ENCODE results near the gene GPR3.

The GPR3 gene, protein sequence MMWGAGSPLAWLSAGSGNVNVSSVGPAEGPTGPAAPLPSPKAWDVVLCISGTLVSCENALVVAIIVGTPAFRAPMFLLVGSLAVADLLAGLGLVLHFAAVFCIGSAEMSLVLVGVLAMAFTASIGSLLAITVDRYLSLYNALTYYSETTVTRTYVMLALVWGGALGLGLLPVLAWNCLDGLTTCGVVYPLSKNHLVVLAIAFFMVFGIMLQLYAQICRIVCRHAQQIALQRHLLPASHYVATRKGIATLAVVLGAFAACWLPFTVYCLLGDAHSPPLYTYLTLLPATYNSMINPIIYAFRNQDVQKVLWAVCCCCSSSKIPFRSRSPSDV

DNA sequence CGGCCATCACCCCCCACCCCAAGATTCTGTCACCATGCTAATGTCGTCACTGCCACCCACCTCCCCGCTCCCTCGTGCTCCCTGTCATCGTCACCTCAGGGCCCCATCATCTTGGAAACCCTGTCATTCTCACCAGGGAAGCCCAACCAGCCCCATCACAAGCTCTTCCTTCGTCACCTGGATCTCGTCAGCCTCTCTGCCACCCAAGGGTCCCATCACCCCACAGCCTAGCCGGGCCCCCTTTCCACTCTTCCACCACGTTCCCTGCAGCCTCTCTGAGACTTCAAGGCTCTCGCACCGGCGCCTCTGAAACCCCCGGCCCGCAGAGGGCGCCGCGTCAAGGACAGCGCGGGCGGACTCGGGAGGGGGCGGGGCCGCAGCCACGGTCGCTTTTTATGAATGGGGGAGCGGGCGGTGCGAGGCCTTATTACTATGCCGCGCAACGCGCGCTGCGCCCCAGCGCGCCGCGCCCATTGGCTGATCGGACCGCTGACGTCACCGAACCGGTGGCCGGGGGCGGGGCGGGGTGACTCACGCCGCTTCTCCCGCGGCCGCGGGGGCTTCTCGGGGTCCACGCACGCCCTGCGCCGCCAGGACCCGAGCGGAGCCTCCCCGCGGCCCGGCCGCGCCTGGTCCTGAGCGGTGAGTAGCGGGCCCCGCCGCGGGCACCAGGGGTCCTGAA is at the start of gene GPR3:
TSS of gene GPR3 (plus strand) at position 527 of the 682 bp plus-strand sequence. CDS start 1,177 bp downstream, outside the sequence.
- Histone ChIP-seq H3K4me3 (ENCODE audit: low read depth in 1 of 2, low read length in 2 of 2) (peak within 1 kb of the TSS; percentile 57 to 71), H3K27ac (ENCODE audit: low read depth, low read length) (no peak within 1 kb of the TSS)

DNA sequence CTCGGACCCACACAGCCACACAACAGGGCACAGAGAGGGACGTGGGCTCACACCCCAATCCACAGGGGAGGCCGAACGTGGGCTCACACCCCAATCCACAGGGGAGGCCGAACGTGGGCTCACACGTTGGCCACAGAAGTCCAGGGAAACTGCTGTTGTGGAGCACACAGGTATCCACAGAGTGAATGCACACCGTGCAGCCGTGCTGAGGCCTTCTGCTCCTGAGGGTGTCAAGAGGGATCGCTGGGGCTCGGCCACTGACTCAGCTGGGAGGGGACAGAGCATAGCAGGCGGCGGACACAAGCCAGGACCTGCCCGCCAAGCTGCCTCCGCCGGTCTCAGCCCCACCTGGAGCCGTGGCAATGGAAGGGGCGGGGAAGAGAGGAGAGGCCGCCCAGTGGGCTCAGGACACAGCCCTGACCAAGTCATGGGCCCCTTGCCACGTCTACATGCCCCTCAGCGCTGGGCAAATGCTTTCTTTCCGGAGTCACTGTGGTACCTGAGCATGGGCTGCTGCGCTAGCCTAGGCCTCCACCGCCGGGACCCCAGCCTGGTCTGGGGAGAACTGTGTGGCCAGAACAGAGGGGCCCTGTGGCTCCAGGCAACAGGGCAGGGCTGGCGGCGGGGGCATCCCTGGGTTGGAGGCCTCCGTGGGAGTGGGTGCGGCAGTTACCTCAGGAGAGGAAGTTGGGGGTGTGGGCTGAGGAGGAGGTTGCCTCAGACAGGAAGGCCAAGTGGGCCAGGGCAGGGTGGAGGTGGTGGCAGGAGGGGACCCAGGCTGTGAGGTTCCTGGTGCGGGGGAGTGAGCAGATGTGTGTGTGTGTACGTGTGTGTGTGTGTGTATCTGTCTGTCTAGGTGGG is 49.4 kb upstream of the GPR3 start:
- Histone ChIP-seq H3K36me3 (ENCODE audit: control insufficient read depth in 1 of 2, insufficient read depth in 2 of 2, low read length in 2 of 2) (no peaks in the 10 kb centered on the region), H3K4me3 (ENCODE audit: low read depth in 1 of 2, low read length in 2 of 2) (peak overlapping the region; percentile 83 to 86), H3K4me1 (ENCODE audit: control insufficient read depth in 1 of 2, insufficient read depth in 2 of 2, low read length in 2 of 2) (peaks cover 20 to 23% of the 10 kb centered on the region in 2 donors), H3K9ac (ENCODE audit: low read depth in 1 of 2, low read length in 2 of 2) (peak overlapping the region; percentile 57 to 80), H3K9me3 (ENCODE audit: control insufficient read depth in 1 of 2, low read length in 2 of 2) (no peaks in the 10 kb centered on the region), H3K27me3 (ENCODE audit: control insufficient read depth in 1 of 2, insufficient read depth in 2 of 2, low read length in 2 of 2) (no peaks in the 10 kb centered on the region), H3K27ac (ENCODE audit: low read depth, low read length) (peak overlapping the region; percentile 69)

More for the DNA sequence above, at the start of gene GPR3:
- H3K9ac ChIP-seq (ENCODE audit: low read depth in 1 of 2, low read length in 2 of 2) = peak within 1 kb of the TSS; percentile 33 to 39
- H3K36me3 ChIP-seq (ENCODE audit: control insufficient read depth in 1 of 2, insufficient read depth in 2 of 2, low read length in 2 of 2) = no peaks in the 10 kb centered on the region
- no peaks in the 10 kb centered on the region for H3K27me3 ChIP-seq (ENCODE audit: control insufficient read depth in 1 of 2, insufficient read depth in 2 of 2, low read length in 2 of 2)
- H3K9me3 ChIP-seq (ENCODE audit: control insufficient read depth in 1 of 2, low read length in 2 of 2) = no peaks in the 10 kb centered on the region
- peaks cover 10 to 16% of the 10 kb centered on the region in 2 donors for H3K4me1 ChIP-seq (ENCODE audit: control insufficient read depth in 1 of 2, insufficient read depth in 2 of 2, low read length in 2 of 2)

DNA sequence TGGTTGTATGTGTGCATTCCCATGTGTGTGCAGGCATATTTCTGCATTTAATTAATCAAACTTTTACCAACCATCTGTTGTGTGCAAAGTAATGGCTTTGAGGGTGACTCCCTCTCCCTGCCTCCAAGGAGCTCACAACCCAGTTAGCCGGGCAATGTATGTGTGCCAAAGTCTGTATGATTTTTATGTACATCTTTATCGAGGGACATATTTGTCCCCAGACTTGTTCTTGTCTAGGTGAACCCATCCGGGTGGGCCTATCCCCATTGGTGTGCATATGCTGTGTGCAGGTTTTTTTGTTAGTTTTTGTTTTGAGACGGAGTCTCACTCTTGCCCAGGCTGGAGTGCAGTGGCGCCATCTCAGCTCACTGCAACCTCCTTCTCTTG is 48.8 kb upstream of the GPR3 start:
- Histone ChIP-seq H3K27me3 (ENCODE audit: control insufficient read depth in 1 of 2, insufficient read depth in 2 of 2, low read length in 2 of 2) (no peaks in the 10 kb centered on the region), H3K27ac (ENCODE audit: low read depth, low read length) (no peak overlapping the region), H3K9me3 (ENCODE audit: control insufficient read depth in 1 of 2, low read length in 2 of 2) (no peaks in the 10 kb centered on the region), H3K4me3 (ENCODE audit: low read depth in 1 of 2, low read length in 2 of 2) (peak overlapping the region; percentile 83 to 86), H3K36me3 (ENCODE audit: control insufficient read depth in 1 of 2, insufficient read depth in 2 of 2, low read length in 2 of 2) (no peaks in the 10 kb centered on the region), H3K4me1 (ENCODE audit: control insufficient read depth in 1 of 2, insufficient read depth in 2 of 2, low read length in 2 of 2) (peaks cover 21 to 23% of the 10 kb centered on the region in 2 donors), H3K9ac (ENCODE audit: low read depth in 1 of 2, low read length in 2 of 2) (peak overlapping the region in 1 of 2 donors; percentile 57)

DNA sequence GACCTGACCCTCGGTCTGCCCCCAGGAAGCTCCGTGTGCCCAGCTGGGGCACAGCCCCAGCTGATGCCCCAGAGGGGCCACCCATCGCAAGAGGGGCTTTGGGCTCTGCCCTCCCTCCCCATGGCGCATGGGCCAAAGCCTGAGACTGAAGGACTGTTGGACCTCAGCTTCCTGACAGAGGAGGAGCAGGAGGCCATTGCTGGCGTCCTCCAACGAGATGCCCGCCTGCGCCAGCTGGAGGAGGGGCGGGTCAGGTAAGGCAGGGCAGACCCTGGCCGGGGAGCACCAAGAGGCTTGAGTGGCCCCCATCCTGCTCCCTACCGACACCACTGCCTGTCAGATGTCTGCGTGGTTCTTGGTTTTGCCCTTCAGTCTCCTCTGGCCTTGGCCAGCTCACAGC is 47.1 kb upstream of the GPR3 start:
- Histone ChIP-seq H3K4me1 (ENCODE audit: control insufficient read depth in 1 of 2, insufficient read depth in 2 of 2, low read length in 2 of 2) (peaks cover 30 to 34% of the 10 kb centered on the region in 2 donors), H3K27ac (ENCODE audit: low read depth, low read length) (no peak overlapping the region), H3K4me3 (ENCODE audit: low read depth in 1 of 2, low read length in 2 of 2) (no peak overlapping the region), H3K36me3 (ENCODE audit: control insufficient read depth in 1 of 2, insufficient read depth in 2 of 2, low read length in 2 of 2) (no peaks in the 10 kb centered on the region), H3K9ac (ENCODE audit: low read depth in 1 of 2, low read length in 2 of 2) (no peak overlapping the region), H3K9me3 (ENCODE audit: control insufficient read depth in 1 of 2, low read length in 2 of 2) (no peaks in the 10 kb centered on the region), H3K27me3 (ENCODE audit: control insufficient read depth in 1 of 2, insufficient read depth in 2 of 2, low read length in 2 of 2) (peaks cover 0 to 1% of the 10 kb centered on the region in 2 donors)

DNA sequence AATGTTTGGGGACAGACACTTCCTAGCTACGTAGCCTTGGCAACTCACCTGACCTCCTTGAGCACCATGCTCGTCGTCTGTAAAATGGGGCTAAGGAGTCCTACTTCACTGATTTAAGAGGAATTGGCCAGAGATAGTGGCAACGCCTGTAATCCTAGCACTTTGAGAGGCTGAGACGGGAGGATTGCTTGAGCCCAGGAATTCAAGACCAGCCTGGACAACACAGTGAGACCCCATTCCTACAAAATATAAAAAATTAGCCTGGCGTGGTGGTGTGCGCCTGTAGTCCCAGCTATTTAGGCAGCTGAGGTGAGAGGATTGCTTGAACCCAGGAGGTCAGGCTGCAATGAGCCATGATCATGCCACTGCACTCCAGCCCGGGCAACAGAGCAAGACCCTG is 46.1 kb upstream of the GPR3 start:
- Histone ChIP-seq H3K4me1 (ENCODE audit: control insufficient read depth in 1 of 2, insufficient read depth in 2 of 2, low read length in 2 of 2) (peaks cover 33 to 42% of the 10 kb centered on the region in 2 donors), H3K9ac (ENCODE audit: low read depth in 1 of 2, low read length in 2 of 2) (no peak overlapping the region), H3K4me3 (ENCODE audit: low read depth in 1 of 2, low read length in 2 of 2) (no peak overlapping the region)

DNA sequence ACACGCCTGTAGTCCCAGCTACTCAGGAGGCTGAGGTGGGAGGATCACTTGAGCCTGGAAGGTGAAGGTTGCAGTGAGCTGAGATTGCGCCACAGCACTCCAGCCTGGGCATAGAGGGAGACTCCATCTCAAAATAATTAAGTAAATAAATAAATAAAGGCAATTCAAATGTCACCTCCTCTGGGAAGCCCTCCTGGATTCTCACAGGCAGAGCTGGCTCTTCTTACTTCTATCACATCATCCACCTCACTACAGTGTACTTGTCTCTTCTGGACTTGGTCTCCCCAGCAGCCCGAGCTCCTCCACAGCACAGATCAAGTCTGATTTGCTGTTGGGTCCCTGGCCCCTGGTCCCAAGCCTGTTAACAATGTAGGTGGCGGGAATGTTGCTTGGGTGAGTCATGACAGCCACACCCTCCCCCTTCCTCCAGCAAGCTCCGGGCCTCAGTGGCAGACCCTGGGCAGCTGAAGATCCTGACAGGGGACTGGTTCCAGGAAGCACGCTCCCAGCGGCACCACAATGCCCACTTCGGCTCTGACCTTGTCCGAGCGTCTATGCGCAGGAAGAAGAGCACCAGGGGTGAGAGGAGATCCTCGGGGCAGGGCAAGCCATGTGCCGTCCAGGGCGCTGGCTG is 45.3 kb upstream of the GPR3 start:
- Histone ChIP-seq H3K27me3 (ENCODE audit: control insufficient read depth in 1 of 2, insufficient read depth in 2 of 2, low read length in 2 of 2) (peaks cover 0 to 4% of the 10 kb centered on the region in 2 donors), H3K9ac (ENCODE audit: low read depth in 1 of 2, low read length in 2 of 2) (no peak overlapping the region), H3K27ac (ENCODE audit: low read depth, low read length) (no peak overlapping the region), H3K4me1 (ENCODE audit: control insufficient read depth in 1 of 2, insufficient read depth in 2 of 2, low read length in 2 of 2) (peaks cover 26 to 39% of the 10 kb centered on the region in 2 donors), H3K9me3 (ENCODE audit: control insufficient read depth in 1 of 2, low read length in 2 of 2) (no peaks in the 10 kb centered on the region), H3K4me3 (ENCODE audit: low read depth in 1 of 2, low read length in 2 of 2) (no peak overlapping the region), H3K36me3 (ENCODE audit: control insufficient read depth in 1 of 2, insufficient read depth in 2 of 2, low read length in 2 of 2) (no peaks in the 10 kb centered on the region)

More for the DNA sequence above, 46.1 kb upstream of the GPR3 start:
- peaks cover 0 to 4% of the 10 kb centered on the region in 2 donors for H3K27me3 ChIP-seq (ENCODE audit: control insufficient read depth in 1 of 2, insufficient read depth in 2 of 2, low read length in 2 of 2)
- no peak overlapping the region for H3K27ac ChIP-seq (ENCODE audit: low read depth, low read length)
- H3K36me3 ChIP-seq (ENCODE audit: control insufficient read depth in 1 of 2, insufficient read depth in 2 of 2, low read length in 2 of 2) = no peaks in the 10 kb centered on the region
- H3K9me3 ChIP-seq (ENCODE audit: control insufficient read depth in 1 of 2, low read length in 2 of 2) = no peaks in the 10 kb centered on the region

DNA sequence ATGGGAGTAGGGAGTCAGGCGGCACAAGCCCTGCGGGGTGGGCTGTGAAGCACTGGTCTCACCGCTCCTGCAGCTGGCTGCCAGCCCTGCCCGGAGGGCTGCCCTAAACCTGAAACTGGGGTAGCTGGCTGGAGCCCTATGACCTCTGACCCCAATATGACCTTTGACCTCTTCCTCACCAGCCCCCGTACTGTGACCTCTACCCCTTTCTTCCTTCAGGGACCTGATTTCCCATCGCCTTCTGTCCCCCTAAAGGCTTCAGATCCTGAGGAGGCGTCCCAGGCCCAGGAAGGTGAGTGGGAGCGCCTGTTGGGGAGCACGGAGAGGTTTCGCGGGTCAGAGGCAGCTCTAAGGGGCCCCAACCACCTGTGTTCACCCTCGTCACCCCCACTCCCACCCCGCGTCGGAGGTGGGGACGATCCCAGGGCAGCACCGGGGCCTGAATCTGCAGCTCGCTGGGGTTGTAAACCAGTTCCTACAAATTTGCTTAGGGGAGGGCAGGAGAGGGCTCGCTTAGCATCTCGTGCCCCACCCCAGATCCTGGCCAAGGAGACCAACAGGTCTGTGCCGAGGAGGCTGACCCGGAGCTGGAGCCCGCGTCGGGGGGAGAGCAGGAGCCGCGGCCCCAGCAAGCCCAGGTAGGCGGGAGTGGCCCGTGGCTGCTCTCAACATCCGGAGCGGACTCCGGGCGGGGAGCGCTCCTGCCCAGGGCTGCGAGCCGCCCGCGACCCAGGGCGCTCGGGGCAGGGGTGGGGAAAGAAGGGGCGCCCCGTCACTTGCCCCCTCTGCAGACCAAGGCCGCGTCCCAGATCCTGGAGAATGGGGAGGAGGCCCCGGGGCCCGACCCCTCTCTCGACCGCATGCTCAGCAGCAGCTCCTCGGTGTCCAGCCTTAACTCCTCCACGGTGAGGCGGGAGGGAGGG is 43.3 kb upstream of the GPR3 start:
- peaks cover 0 to 4% of the 10 kb centered on the region in 2 donors for H3K27me3 ChIP-seq (ENCODE audit: control insufficient read depth in 1 of 2, insufficient read depth in 2 of 2, low read length in 2 of 2)
- H3K9ac ChIP-seq (ENCODE audit: low read depth in 1 of 2, low read length in 2 of 2) = peak overlapping the region in 1 of 2 donors; percentile 64
- peaks cover 0 to 2% of the 10 kb centered on the region in 2 donors for H3K36me3 ChIP-seq (ENCODE audit: control insufficient read depth in 1 of 2, insufficient read depth in 2 of 2, low read length in 2 of 2)
- no peak overlapping the region for H3K27ac ChIP-seq (ENCODE audit: low read depth, low read length)
- peaks cover 18 to 25% of the 10 kb centered on the region in 2 donors for H3K4me1 ChIP-seq (ENCODE audit: control insufficient read depth in 1 of 2, insufficient read depth in 2 of 2, low read length in 2 of 2)
- no peaks in the 10 kb centered on the region for H3K9me3 ChIP-seq (ENCODE audit: control insufficient read depth in 1 of 2, low read length in 2 of 2)
- H3K4me3 ChIP-seq (ENCODE audit: low read depth in 1 of 2, low read length in 2 of 2) = peak overlapping the region; percentile 54 to 60

DNA sequence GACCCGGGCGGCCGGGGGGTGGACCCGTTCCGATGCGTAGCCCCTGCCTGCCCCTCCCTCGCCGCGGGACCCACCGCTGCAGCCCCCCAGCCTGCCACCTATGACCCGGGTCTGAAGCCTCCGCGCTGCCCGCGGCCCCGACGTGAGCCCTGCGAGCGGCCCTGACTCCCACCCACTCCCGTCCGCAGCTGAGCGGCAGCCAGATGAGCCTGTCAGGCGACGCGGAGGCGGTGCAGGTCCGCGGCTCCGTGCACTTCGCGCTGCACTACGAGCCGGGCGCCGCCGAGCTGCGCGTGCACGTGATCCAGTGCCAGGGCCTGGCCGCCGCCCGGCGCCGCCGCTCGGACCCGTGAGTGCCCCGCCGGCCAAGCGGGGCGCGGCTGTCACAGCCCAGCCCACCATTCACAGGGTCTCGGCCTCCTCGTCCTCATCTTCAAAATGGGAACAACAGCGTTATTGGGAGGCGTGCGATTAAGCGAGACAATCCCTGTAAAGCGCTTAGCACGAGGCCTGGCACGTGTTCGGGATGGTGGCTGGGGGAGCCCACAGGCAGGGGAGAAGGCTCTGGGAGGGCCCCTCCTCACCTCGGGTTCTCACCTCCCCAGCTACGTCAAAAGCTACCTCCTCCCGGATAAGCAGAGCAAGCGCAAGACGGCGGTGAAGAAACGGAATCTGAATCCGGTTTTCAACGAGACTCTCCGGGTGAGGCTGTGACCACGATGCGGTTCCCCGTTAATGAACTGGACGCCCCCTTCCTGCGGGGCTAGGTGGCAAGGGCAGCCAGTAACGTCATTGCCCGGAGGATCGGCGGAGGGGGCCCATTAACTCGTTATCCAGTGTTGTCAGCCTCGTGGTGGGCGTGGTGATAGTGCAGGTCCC is 42.4 kb upstream of the GPR3 start:
- Histone ChIP-seq H3K4me3 (ENCODE audit: low read depth in 1 of 2, low read length in 2 of 2) (peak overlapping the region; percentile 54 to 60), H3K9ac (ENCODE audit: low read depth in 1 of 2, low read length in 2 of 2) (no peak overlapping the region), H3K9me3 (ENCODE audit: control insufficient read depth in 1 of 2, low read length in 2 of 2) (no peaks in the 10 kb centered on the region), H3K36me3 (ENCODE audit: control insufficient read depth in 1 of 2, insufficient read depth in 2 of 2, low read length in 2 of 2) (peaks cover 0 to 2% of the 10 kb centered on the region in 2 donors), H3K27me3 (ENCODE audit: control insufficient read depth in 1 of 2, insufficient read depth in 2 of 2, low read length in 2 of 2) (peaks cover 0 to 4% of the 10 kb centered on the region in 2 donors), H3K4me1 (ENCODE audit: control insufficient read depth in 1 of 2, insufficient read depth in 2 of 2, low read length in 2 of 2) (peaks cover 18 to 25% of the 10 kb centered on the region in 2 donors), H3K27ac (ENCODE audit: low read depth, low read length) (no peak overlapping the region)

All from duodenal mucosa (tissue), 2 donors.